ENCODE measurements around the gene SSX2IP. TPM values are rescaled to one million over a fixed set of nuclear protein-coding genes. Genes with fewer than 3 reads are reported as not detected.

The SSX2IP gene
- total and polyA plus RNA-seq, 2 donors (not counting 1 experiment from before 2014, with no cell fraction given) = 13.8 to 41.5 TPM

DNA sequence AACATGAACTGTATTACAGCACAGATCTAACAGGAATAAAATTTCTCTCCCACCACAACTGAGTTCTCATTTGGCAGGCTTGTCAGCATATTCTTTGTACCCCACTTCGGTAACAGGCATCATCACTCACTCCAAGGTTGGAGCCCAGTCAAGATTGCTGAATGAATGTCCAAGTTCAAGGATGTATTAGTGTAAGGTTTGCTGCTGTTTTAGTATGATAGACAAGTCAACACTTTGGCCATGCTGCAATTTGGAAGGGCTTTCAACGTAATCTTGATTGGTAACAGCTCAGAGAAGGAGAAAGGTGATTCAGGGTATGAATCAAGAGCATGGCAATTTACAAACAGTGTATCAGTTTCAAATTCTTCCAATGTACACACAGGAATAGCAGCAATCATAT is 6.8 kb downstream of the SSX2IP start:
- DNase-seq (ENCODE audit: low read depth in 2 of 2) = no peak
- H3K4me3 ChIP-seq (replicated peaks in 1 of 4; ENCODE audit: control extremely low read depth in 1 of 4, insufficient read depth in 1 of 4, low read depth in 3 of 4, low read length in 4 of 4) = no peak overlapping the region
- H3K36me3 ChIP-seq (ENCODE audit: control insufficient read depth, insufficient read depth, low read length) = no peaks in the 10 kb centered on the region
- H4K20me1 ChIP-seq (ENCODE audit: control insufficient read depth, extremely low read depth, insufficient read depth, low read length) = no peaks in the 10 kb centered on the region
- no peak overlapping the region for H3K27ac ChIP-seq (ENCODE audit: insufficient read depth, low read length)
- no peak for TF ChIP-seq EZH2 (IDR thresholded peaks at IDR 0.05; ENCODE audit: low read length, missing control alignments)
- TF ChIP-seq, protein P1, sequence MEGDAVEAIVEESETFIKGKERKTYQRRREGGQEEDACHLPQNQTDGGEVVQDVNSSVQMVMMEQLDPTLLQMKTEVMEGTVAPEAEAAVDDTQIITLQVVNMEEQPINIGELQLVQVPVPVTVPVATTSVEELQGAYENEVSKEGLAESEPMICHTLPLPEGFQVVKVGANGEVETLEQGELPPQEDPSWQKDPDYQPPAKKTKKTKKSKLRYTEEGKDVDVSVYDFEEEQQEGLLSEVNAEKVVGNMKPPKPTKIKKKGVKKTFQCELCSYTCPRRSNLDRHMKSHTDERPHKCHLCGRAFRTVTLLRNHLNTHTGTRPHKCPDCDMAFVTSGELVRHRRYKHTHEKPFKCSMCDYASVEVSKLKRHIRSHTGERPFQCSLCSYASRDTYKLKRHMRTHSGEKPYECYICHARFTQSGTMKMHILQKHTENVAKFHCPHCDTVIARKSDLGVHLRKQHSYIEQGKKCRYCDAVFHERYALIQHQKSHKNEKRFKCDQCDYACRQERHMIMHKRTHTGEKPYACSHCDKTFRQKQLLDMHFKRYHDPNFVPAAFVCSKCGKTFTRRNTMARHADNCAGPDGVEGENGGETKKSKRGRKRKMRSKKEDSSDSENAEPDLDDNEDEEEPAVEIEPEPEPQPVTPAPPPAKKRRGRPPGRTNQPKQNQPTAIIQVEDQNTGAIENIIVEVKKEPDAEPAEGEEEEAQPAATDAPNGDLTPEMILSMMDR (conservative IDR thresholded peaks at IDR 0.05 in 1 of 2, IDR thresholded peaks at IDR 0.05 in 1 of 2; ENCODE audit: low read depth in 1 of 2, low read length in 2 of 2) = no peak
- H3K9me3 ChIP-seq (ENCODE audit: control insufficient read depth, insufficient read depth, low read depth, low read length) = no peaks in the 10 kb centered on the region
- no peaks in the 10 kb centered on the region for H3K27me3 ChIP-seq (ENCODE audit: control insufficient read depth, insufficient read depth, low read length)
- no peak overlapping the region for H2AFZ ChIP-seq (ENCODE audit: low read length)
- peaks cover 2% of the 10 kb centered on the region for H3K4me1 ChIP-seq (ENCODE audit: control insufficient read depth, extremely low read depth, insufficient read depth, low read length)
- H3K9ac ChIP-seq (ENCODE audit: insufficient read depth, low read length) = no peak overlapping the region
- peaks cover 63% of the 10 kb centered on the region for H3K79me2 ChIP-seq (ENCODE audit: control insufficient read depth, insufficient read depth, low read length)
- H3K4me2 ChIP-seq (ENCODE audit: extremely low read depth, insufficient read depth, low read length) = no peak overlapping the region

DNA sequence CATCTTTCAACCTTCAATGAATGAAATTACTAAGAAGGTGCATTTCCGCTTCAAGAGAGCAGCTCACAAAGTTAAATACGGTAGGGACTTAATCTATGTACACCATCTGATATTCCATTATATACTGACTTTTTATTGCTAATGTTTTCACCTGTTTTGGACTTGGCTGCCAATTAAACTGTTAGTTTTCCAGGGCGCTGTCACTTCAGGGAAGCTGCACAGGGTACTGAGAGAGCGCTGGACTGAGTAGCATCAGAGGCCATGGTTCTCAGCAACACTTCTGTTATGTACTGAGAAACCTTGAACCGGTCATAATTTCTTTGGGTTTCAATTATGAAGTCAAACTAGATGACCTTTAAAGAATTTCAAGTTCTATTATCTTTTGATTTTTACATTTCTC is 8.2 kb downstream of the SSX2IP start:
- Histone ChIP-seq H3K4me3 (replicated peaks in 1 of 4; ENCODE audit: control extremely low read depth in 1 of 4, insufficient read depth in 1 of 4, low read depth in 3 of 4, low read length in 4 of 4) (no peak overlapping the region), H3K27ac (ENCODE audit: insufficient read depth, low read length) (no peak overlapping the region), H3K9me3 (ENCODE audit: control insufficient read depth, insufficient read depth, low read depth, low read length) (no peaks in the 10 kb centered on the region), H2AFZ (ENCODE audit: low read length) (no peak overlapping the region), H4K20me1 (ENCODE audit: control insufficient read depth, extremely low read depth, insufficient read depth, low read length) (no peaks in the 10 kb centered on the region), H3K4me2 (ENCODE audit: extremely low read depth, insufficient read depth, low read length) (no peak overlapping the region), H3K27me3 (ENCODE audit: control insufficient read depth, insufficient read depth, low read length) (no peaks in the 10 kb centered on the region), H3K79me2 (ENCODE audit: control insufficient read depth, insufficient read depth, low read length) (peaks cover 66% of the 10 kb centered on the region), H3K4me1 (ENCODE audit: control insufficient read depth, extremely low read depth, insufficient read depth, low read length) (no peaks in the 10 kb centered on the region), H3K9ac (ENCODE audit: insufficient read depth, low read length) (no peak overlapping the region), H3K36me3 (ENCODE audit: control insufficient read depth, insufficient read depth, low read length) (no peaks in the 10 kb centered on the region)
- no peak for DNase-seq (ENCODE audit: low read depth in 2 of 2)
- no peak for TF ChIP-seq EZH2 (IDR thresholded peaks at IDR 0.05; ENCODE audit: low read length, missing control alignments)
- TF ChIP-seq, protein P1 (conservative IDR thresholded peaks at IDR 0.05 in 1 of 2, IDR thresholded peaks at IDR 0.05 in 1 of 2; ENCODE audit: low read depth in 1 of 2, low read length in 2 of 2) = no peak

DNA sequence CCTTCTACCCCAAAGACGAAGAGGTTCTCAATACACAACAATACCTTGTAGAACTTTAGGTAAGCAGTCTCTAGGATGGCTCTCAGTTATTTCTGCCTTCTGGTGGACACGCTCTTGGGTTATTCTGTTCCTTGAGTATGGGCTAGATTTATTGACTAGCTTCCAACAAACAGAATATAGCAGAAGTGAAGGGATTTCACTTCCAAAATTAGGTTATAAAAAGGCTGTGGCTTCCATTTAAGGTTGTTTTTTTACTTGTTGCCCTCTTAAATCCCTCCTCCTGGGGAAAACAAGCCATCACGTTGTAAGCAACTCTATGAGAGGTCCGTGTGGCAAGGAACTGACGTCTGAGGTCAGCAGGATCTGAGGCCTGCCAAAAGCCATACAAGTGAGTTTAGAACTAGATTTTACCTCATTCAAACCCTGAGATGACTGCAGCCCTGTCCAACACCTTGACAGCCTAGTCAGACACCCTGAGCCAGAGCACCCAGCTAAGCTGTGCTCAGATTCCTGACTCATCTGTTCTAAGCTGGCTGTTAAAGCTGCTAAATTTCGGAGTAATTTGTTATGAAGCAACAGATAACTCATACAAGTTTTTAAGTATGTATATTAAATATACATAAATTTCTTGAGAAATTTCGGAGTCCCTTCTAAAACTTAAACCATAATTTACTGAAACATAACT is 12.7 kb downstream of the SSX2IP start:
- no peaks in the 10 kb centered on the region for H4K20me1 ChIP-seq (ENCODE audit: control insufficient read depth, extremely low read depth, insufficient read depth, low read length)
- peaks cover 44% of the 10 kb centered on the region for H3K79me2 ChIP-seq (ENCODE audit: control insufficient read depth, insufficient read depth, low read length)
- TF ChIP-seq, protein P1 (conservative IDR thresholded peaks at IDR 0.05 in 1 of 2, IDR thresholded peaks at IDR 0.05 in 1 of 2; ENCODE audit: low read depth in 1 of 2, low read length in 2 of 2) = no peak
- TF ChIP-seq EZH2 (IDR thresholded peaks at IDR 0.05; ENCODE audit: low read length, missing control alignments) = no peak
- H3K4me2 ChIP-seq (ENCODE audit: extremely low read depth, insufficient read depth, low read length) = no peak overlapping the region
- no peak overlapping the region for H2AFZ ChIP-seq (ENCODE audit: low read length)
- no peaks in the 10 kb centered on the region for H3K4me1 ChIP-seq (ENCODE audit: control insufficient read depth, extremely low read depth, insufficient read depth, low read length)
- no peaks in the 10 kb centered on the region for H3K36me3 ChIP-seq (ENCODE audit: control insufficient read depth, insufficient read depth, low read length)
- no peak overlapping the region for H3K9ac ChIP-seq (ENCODE audit: insufficient read depth, low read length)
- no peaks in the 10 kb centered on the region for H3K9me3 ChIP-seq (ENCODE audit: control insufficient read depth, insufficient read depth, low read depth, low read length)
- no peak overlapping the region for H3K4me3 ChIP-seq (replicated peaks in 1 of 4; ENCODE audit: control extremely low read depth in 1 of 4, insufficient read depth in 1 of 4, low read depth in 3 of 4, low read length in 4 of 4)
- DNase-seq (ENCODE audit: low read depth in 2 of 2) = no peak
- H3K27ac ChIP-seq (ENCODE audit: insufficient read depth, low read length) = no peak overlapping the region
- no peaks in the 10 kb centered on the region for H3K27me3 ChIP-seq (ENCODE audit: control insufficient read depth, insufficient read depth, low read length)

Data from fibroblast of lung (primary cell).